ENCODE measurements around the gene LRP1B.

Gene LRP1B

DNA sequence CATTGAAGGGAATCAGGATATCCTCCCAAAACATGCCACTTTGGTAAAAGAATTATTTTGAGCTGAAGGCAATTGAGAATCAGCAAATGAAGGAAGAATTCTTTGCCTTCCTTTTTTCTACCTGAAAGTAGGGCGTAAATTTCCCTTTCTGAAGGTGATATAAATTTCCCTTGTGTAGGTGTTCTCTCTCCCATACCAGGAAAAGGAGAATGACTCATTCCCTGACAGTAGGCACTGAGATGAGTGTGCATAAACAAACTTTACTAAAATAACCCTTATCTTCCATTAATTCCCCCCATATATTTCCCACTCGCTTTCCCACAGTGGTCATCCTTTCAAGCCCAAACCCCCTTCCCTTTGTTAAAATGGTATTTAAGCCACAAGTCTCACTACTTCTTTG, 1339.0 kb downstream of the LRP1B start:
- no peak for TF ChIP-seq ZFX (IDR thresholded peaks at IDR 0.05; ENCODE audit: borderline replicate concordance)
- TF ChIP-seq, protein P1, sequence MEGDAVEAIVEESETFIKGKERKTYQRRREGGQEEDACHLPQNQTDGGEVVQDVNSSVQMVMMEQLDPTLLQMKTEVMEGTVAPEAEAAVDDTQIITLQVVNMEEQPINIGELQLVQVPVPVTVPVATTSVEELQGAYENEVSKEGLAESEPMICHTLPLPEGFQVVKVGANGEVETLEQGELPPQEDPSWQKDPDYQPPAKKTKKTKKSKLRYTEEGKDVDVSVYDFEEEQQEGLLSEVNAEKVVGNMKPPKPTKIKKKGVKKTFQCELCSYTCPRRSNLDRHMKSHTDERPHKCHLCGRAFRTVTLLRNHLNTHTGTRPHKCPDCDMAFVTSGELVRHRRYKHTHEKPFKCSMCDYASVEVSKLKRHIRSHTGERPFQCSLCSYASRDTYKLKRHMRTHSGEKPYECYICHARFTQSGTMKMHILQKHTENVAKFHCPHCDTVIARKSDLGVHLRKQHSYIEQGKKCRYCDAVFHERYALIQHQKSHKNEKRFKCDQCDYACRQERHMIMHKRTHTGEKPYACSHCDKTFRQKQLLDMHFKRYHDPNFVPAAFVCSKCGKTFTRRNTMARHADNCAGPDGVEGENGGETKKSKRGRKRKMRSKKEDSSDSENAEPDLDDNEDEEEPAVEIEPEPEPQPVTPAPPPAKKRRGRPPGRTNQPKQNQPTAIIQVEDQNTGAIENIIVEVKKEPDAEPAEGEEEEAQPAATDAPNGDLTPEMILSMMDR (IDR thresholded peaks at IDR 0.05), result no peak
- H3K27ac ChIP-seq, result no peak overlapping the region

DNA sequence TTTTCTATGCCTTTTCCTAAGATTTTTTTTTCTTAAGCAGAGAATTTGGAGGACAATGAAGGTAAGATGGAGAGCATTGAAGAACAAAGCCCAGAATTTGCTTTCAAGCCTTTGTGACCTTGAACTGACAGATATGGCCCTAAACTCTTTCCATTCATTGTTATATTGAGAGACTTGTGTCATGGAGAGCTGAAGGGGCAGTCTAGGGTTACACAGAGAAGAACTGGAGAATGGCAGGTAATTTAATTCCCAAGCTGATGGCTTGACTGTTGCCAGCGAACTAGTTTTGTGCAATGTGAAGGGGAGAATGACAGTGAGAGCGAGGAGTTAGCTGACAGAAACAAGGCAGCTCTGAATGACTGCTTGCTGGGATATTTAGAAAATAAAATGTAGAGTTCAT, 1344.2 kb downstream of the LRP1B start:
- H3K27ac ChIP-seq, result no peak overlapping the region
- TF ChIP-seq ZFX (IDR thresholded peaks at IDR 0.05; ENCODE audit: borderline replicate concordance), result no peak
- TF ChIP-seq, protein P1 (IDR thresholded peaks at IDR 0.05), result no peak

DNA sequence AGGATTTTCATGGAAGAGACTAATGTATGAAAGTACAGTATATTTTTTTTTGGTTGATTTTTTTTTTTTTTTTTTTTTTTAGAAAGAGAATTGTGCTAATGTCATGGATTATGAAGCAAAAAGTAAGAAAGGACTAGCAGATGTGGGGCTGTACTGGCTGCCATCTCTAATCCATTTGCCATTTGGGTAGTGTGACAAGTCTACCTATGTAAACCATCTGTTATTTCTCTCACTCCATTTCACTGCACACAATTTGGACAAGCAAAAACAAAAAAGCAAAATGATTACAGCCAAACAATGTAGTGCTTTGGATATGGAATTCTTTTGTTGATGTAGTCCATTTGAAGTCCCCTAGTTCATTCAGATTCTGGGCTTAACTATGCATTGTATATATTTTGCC, 1355.4 kb downstream of the LRP1B start:
- H3K27ac ChIP-seq, result no peak overlapping the region
- TF ChIP-seq, protein P1 (IDR thresholded peaks at IDR 0.05), result no peak
- TF ChIP-seq ZFX (IDR thresholded peaks at IDR 0.05; ENCODE audit: borderline replicate concordance), result no peak

DNA sequence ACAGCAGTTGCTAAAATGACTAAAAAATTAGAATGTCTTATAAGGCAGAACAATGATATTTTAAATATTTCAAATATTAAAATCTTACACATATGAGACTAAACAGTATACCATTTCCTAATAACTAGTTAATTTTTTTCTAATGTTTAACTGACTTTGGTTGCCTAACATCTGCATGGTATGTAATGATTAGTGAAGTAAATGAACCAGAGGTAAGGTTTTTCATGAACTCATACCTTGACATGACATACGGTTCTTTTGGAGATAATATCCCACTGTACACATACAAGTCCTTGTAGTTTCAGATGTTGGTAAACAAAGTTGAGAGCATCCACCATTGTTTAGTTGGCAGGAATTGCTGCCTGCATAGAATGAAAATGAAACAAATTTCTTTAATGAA, 1360.2 kb downstream of the LRP1B start:
- TF ChIP-seq, protein P1 (IDR thresholded peaks at IDR 0.05), result no peak
- no peak for TF ChIP-seq ZFX (IDR thresholded peaks at IDR 0.05; ENCODE audit: borderline replicate concordance)
- H3K27ac ChIP-seq, result no peak overlapping the region

GRCh38 chr2:140761807-140762206, 1369.0 kb downstream of the LRP1B start:
- H3K27ac ChIP-seq, result no peak overlapping the region
- no peak for TF ChIP-seq ZFX (IDR thresholded peaks at IDR 0.05; ENCODE audit: borderline replicate concordance)
- TF ChIP-seq, protein P1 (IDR thresholded peaks at IDR 0.05), result no peak

DNA sequence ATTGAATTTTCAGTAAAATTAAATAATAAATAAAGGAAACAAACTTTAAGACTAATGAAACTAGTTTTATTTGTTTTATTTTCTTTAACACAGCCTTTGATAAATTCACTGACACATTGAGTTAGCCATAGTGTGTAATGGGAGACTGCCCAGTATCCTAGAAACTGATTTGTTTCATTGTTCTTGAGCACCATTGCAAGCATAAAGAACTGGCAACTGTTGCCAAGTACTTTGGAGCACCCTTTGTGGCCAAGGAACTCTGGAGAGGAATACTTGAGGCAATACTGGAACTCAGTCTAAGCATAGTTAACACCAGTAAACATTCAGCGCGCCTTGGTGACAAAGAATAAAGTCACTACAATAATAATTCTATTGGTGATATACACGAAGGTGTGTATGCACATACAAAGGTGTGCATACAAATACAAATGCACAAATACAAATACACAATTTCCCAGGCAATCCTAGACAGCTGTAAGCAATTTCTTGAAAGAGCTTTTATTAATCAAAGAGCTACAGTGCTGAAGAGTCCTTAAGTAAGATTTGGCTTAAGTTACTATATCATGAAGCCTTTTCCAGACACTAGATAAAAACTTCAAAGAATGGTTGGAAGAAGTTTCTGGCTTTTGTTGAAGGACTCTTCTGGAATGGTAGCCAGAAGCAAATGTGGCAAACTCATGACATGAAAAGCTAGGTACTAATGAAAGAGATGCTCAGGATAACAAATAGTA, 1371.2 kb downstream of the LRP1B start:
- TF ChIP-seq ZFX (IDR thresholded peaks at IDR 0.05; ENCODE audit: borderline replicate concordance), result no peak
- TF ChIP-seq, protein P1 (IDR thresholded peaks at IDR 0.05), result no peak
- no peak overlapping the region for H3K27ac ChIP-seq

- H3K27ac ChIP-seq, result no peak overlapping the region
- TF ChIP-seq, protein P1 (IDR thresholded peaks at IDR 0.05), result no peak
- TF ChIP-seq ZFX (IDR thresholded peaks at IDR 0.05; ENCODE audit: borderline replicate concordance), result no peak
These were observed 1383.2 kb downstream of the LRP1B start for GRCh38 chr2:140747665-140748064.
